HCT116 (cell line): ENCODE results near the gene CDH23.

Source experiments
- CTCF ChIP-seq, 3 experiments: fragments of 200-600 bp in 1 of 3; sonication (generic) in 1 of 3; IDR thresholded peaks in 2 of 3; conservative IDR thresholded peaks in 1 of 3; 2 replicates each; pipeline ENCODE4 v1.5.1; 2012 to 2017; ENCODE audit warnings: low read depth in 2 of 3, low read length in 2 of 3, antibody characterized with exemption in 1 of 3, borderline replicate concordance in 1 of 3, control low read depth in 1 of 3, mild to moderate bottlenecking in 1 of 3, mixed read lengths in 1 of 3, mixed run types in 1 of 3, moderate library complexity in 1 of 3; ENCODE audit not compliant: insufficient read depth in 1 of 3
- EZH2 ChIP-seq: fragments of 200-600 bp; sonication (generic); IDR thresholded peaks from 2 replicates; pipeline ENCODE4 v1.6.1; 2017; ENCODE audit warnings: antibody characterized with exemption, mixed run types
- POLR2A ChIP-seq: IDR thresholded peaks from 2 replicates; pipeline ENCODE4 v1.7.0; 2011; ENCODE audit warnings: borderline replicate concordance; ENCODE audit not compliant: insufficient read depth, insufficient read length; ENCODE audit errors: extremely low read depth
- POLR2AphosphoS5 ChIP-seq: IDR thresholded peaks from 2 replicates; pipeline ENCODE4 v1.6.1; 2011; ENCODE audit warnings: mild to moderate bottlenecking, low read depth, low read length, moderate library complexity
- RAD21 ChIP-seq: IDR thresholded peaks from 2 replicates; pipeline ENCODE4 v1.6.1; 2012; ENCODE audit warnings: low read depth, mild to moderate bottlenecking
- SP1 ChIP-seq: IDR thresholded peaks from 2 replicates; pipeline ENCODE4 v1.6.1; 2012; ENCODE audit warnings: low read depth
- YY1 ChIP-seq: IDR thresholded peaks from 2 replicates; pipeline ENCODE4 v1.6.1; 2011; ENCODE audit warnings: low read length, low read depth, moderate library complexity, mild to moderate bottlenecking; ENCODE audit not compliant: insufficient replicate concordance; ENCODE audit errors: extremely low read depth
- ZBTB33 ChIP-seq: IDR thresholded peaks from 2 replicates; pipeline ENCODE4 v1.6.1; 2011; ENCODE audit warnings: mild to moderate bottlenecking, low read length, moderate library complexity; ENCODE audit not compliant: insufficient replicate concordance; ENCODE audit errors: extremely low read depth
- ZFX ChIP-seq: fragments of 450-650 bp; IDR thresholded peaks from 2 replicates; pipeline ENCODE4 v1.6.1; 2017

GRCh38 chr10:71501402-71501801, 104.7 kb downstream of the CDH23 start:
- TF ChIP-seq SP1 (no peak), YY1 (no peak), CTCF (IDR thresholded peaks at IDR 0.05 in 2 of 3, conservative IDR thresholded peaks at IDR 0.05 in 1 of 3; ENCODE audit: borderline replicate concordance in 1 of 3, insufficient read depth in 1 of 3, low read depth in 2 of 3, low read length in 2 of 3) (no peak), RAD21 (no peak), POLR2AphosphoS5 (no peak), EZH2 (no peak), ZBTB33 (no peak), ZFX (no peak), POLR2A (no peak)
